ENCODE data around the gene KMT2C.

Gene KMT2C

DNA sequence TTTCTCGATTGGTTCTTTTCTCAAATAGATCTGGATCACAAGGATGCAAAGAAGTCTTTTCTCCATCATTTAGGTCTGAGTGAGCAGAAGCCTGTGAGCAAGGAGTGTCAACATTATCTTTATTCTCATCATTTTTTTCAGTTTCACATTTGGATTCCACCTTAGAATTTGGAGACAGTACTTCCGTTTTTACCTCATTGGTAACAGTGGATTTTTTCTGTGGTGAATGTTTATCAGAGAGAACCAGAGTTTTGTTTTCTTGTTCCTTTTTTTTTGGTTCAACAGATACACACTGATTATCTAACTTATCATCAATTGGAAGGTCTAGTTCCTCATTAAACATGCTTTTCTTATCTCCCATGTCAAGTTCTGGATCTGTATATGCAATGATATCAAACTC, 259.0 kb downstream of the KMT2C start:
- DNase-seq (ENCODE audit: low spot score): no peak

GRCh38 chr7:152173372-152174070, 262.3 kb downstream of the KMT2C start:
- H3K27ac ChIP-seq: no peak overlapping the region
- H3K4me3 ChIP-seq: no peak overlapping the region
- no peak for DNase-seq (ENCODE audit: low spot score)
- no peak for TF ChIP-seq CTCF (IDR thresholded peaks at IDR 0.05)

More for the DNA sequence above, 259.0 kb downstream of the KMT2C start:
- no peak for TF ChIP-seq CTCF (IDR thresholded peaks at IDR 0.05)
- no peak overlapping the region for H3K4me3 ChIP-seq
- no peak overlapping the region for H3K27ac ChIP-seq

GRCh38 chr7:152162287-152162686, 273.5 kb downstream of the KMT2C start:
- DNase-seq (ENCODE audit: low spot score): no peak
- Histone ChIP-seq H3K4me3 (no peak overlapping the region), H3K27ac (no peak overlapping the region)
- no peak for TF ChIP-seq CTCF (IDR thresholded peaks at IDR 0.05)

- Histone ChIP-seq H3K4me3 (no peak overlapping the region), H3K27ac (no peak overlapping the region)
- TF ChIP-seq CTCF (IDR thresholded peaks at IDR 0.05): no peak
- no peak for DNase-seq (ENCODE audit: low spot score)
Measured at GRCh38 chr7:152161171-152161570, 274.6 kb downstream of the KMT2C start.

GRCh38 chr7:152158801-152159587, 276.8 kb downstream of the KMT2C start:
- DNase-seq (ENCODE audit: low spot score): no peak
- no peak for TF ChIP-seq CTCF (IDR thresholded peaks at IDR 0.05)
- Histone ChIP-seq H3K4me3 (no peak overlapping the region), H3K27ac (no peak overlapping the region)

DNA sequence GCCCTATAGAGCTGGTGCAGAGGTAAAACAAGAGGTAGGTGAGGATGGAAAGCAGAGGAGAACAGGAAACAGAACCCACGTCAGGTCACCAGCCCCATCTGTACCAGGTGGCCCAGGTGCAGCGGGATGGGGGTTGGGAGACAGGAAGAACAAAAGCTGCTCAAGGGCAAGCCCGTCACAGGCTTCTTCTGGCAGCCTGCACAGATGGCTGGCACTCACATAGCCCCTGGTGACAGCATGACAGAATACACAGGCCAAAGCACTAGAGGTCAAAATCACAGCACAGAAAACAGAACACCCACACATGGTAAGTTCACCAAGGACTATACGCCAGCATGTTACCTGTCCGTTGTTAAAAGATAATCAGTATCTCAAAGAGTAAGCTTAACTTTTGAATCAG, 283.5 kb downstream of the KMT2C start:
- DNase-seq (ENCODE audit: low spot score): no peak
- H3K27ac ChIP-seq: no peak overlapping the region
- H3K4me3 ChIP-seq: no peak overlapping the region
- TF ChIP-seq CTCF (IDR thresholded peaks at IDR 0.05): no peak

- TF ChIP-seq CTCF (IDR thresholded peaks at IDR 0.05): no peak
- DNase-seq (ENCODE audit: low spot score): no peak
- no peak overlapping the region for H3K27ac ChIP-seq
- H3K4me3 ChIP-seq: no peak overlapping the region
Measured at GRCh38 chr7:152149363-152149762, 286.4 kb downstream of the KMT2C start.
